Measurements from ENCODE around the gene PANX2. TPM values are rescaled to one million over a fixed set of nuclear protein-coding genes. Genes with fewer than 3 reads are reported as not detected.
A peak's percentile ranks its signal among the peaks of the same experiment; 100 is the strongest.

PANX2 gene
- total RNA-seq, 8 experiments from 2014 or later = 0.97 to 4.7 (median 1.9) TPM

- Histone ChIP-seq H3K27ac (no peak overlapping the region), H3K4me1 (replicated peaks in 1 of 2) (peaks cover 5 to 17% of the 10 kb centered on the region in 2 donors), H3K4me3 (no peak overlapping the region)
- in situ Hi-C loops (cut with MboI; ENCODE audit: low pct_unique_long_range_greater_than_20kb in 2 of 9, low sequenced_read_pairs in 9 of 9, unreplicated experiment in 9 of 9) = loop anchor here in 2 of 9 experiments (25.0 kb wide), 1 partner anchor 255 kb away; no protein-coding TSS in a partner anchor
- ATAC-seq (replicated peaks in 6 of 8) = no peak
- 70 to 100% (median 100%) methylated on average over 1 to 6 of the region's 25 CpGs; no CpG with 5 or more reads in 4 of the 10 experiments for WGBS, 10 experiments
Observed at GRCh38 chr22:50192436-50193204, 22.1 kb downstream of the PANX2 start.

GRCh38 chr22:50193621-50194020, 23.1 kb downstream of the PANX2 start:
- no peak overlapping the region for H3K27ac ChIP-seq
- in situ Hi-C loops (cut with MboI; ENCODE audit: low pct_unique_long_range_greater_than_20kb in 2 of 9, low sequenced_read_pairs in 9 of 9, unreplicated experiment in 9 of 9) = loop anchor here in 2 of 9 experiments (25.0 kb wide), 1 partner anchor 256 kb away; no protein-coding TSS in a partner anchor
- no peak overlapping the region for H3K4me3 ChIP-seq
- H3K4me1 ChIP-seq (replicated peaks in 1 of 2) = peaks cover 5 to 17% of the 10 kb centered on the region in 2 donors
- no peak for ATAC-seq (replicated peaks in 6 of 8)
- no CpG with 5 or more reads among the region's 8 CpGs for WGBS, 10 experiments

GRCh38 chr22:50194037-50194805, 23.7 kb downstream of the PANX2 start:
- in situ Hi-C loops (cut with MboI; ENCODE audit: low pct_unique_long_range_greater_than_20kb in 2 of 9, low sequenced_read_pairs in 9 of 9, unreplicated experiment in 9 of 9) = loop anchor here in 2 of 9 experiments (25.0 kb wide), 1 partner anchor 257 kb away; no protein-coding TSS in a partner anchor
- no peak for ATAC-seq (replicated peaks in 6 of 8)
- no peak overlapping the region for H3K4me3 ChIP-seq
- H3K4me1 ChIP-seq (replicated peaks in 1 of 2) = peaks cover 5 to 17% of the 10 kb centered on the region in 2 donors
- WGBS, 10 experiments = 87 to 100% (median 90%) methylated on average over 2 to 13 of the region's 44 CpGs; no CpG with 5 or more reads in 5 of the 10 experiments
- no peak overlapping the region for H3K27ac ChIP-seq

DNA sequence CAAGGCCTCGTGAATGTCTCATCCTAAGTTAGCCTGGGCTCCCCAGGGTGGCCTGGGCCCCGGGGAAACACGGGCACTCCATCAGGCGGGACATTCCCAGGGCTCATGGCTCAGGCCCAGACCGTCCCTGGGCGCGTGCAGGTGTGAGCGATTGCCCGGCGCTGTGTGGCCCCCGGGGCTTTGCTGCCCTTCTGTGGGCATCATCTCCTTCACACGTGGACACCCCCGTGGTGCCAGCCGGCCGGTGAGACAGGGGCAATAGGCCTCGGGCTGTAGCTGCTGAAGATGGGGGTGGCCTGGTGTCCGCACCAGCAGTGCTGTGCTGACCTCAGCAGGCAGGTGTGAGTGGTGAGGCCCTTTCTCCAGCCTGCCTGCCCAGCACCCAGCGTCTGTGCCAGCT, 25.7 kb downstream of the PANX2 start:
- WGBS, 10 experiments = 94% methylated on average over 8 of the region's 18 CpGs; no CpG with 5 or more reads in 9 of the 10 experiments
- H3K27ac ChIP-seq = no peak overlapping the region
- H3K4me3 ChIP-seq = no peak overlapping the region
- in situ Hi-C loops (cut with MboI; ENCODE audit: low pct_unique_long_range_greater_than_20kb in 2 of 9, low sequenced_read_pairs in 9 of 9, unreplicated experiment in 9 of 9) = loop anchor here in 2 of 9 experiments (25.0 kb wide), 1 partner anchor 259 kb away; no protein-coding TSS in a partner anchor
- peaks cover 6% of the 10 kb centered on the region in 2 donors for H3K4me1 ChIP-seq (replicated peaks in 1 of 2)
- no peak for ATAC-seq (replicated peaks in 6 of 8)

DNA sequence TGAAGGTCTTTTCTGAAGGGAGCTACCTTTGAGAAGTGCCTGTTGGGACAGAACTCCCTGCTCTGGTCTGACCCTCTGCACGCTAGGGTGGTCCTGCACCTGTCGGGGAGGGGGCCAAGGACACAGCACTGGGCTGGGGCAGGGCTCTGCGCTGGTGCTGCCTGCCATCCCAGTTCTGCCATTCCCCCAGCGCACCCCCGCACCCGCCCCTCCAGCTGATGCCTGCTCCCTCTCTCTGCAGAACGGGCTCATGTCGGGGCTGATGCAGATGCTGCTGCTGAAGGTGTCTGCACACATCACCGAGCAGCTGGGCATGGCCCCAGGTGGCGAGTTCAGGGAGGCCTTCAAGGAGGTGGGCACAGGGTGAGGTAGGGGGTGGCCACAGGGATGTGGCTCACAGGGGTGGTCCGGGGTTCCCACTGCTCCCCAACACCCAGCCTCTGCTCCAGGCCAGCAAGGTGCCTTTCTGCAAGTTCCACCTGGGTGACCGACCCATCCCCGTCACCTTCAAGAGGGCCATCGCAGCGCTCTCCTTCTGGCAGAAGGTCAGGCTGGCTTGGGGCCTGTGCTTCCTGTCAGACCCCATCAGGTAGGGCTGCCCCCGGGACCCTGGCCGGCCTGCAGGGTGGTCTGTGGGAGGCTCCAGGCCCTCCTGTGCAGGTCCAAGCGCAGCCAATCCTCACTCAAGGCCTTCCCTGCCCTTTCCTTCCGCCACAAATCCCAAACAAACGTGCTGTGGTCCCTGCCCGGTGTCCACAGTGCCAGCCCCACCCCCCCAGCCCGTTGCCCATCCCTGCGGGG, 26.7 kb downstream of the PANX2 start:
- ATAC-seq (replicated peaks in 6 of 8) = no peak
- in situ Hi-C loops (cut with MboI; ENCODE audit: low pct_unique_long_range_greater_than_20kb in 2 of 9, low sequenced_read_pairs in 9 of 9, unreplicated experiment in 9 of 9) = loop anchor here in 2 of 9 experiments (25.0 kb wide), 1 partner anchor 260 kb away; no protein-coding TSS in a partner anchor
- Histone ChIP-seq H3K27ac (no peak overlapping the region), H3K4me1 (replicated peaks in 1 of 2) (peaks cover 3 to 8% of the 10 kb centered on the region in 2 donors), H3K4me3 (no peak overlapping the region)
- WGBS, 10 experiments = 83 to 100% (median 100%) methylated on average over 1 to 8 of the region's 23 CpGs; no CpG with 5 or more reads in 5 of the 10 experiments

- no peak for ATAC-seq (replicated peaks in 6 of 8)
- Histone ChIP-seq H3K4me1 (replicated peaks in 1 of 2) (peaks cover 3 to 13% of the 10 kb centered on the region in 2 donors), H3K4me3 (no peak overlapping the region), H3K27ac (no peak overlapping the region)
- in situ Hi-C loops (cut with MboI; ENCODE audit: low pct_unique_long_range_greater_than_20kb in 2 of 9, low sequenced_read_pairs in 9 of 9, unreplicated experiment in 9 of 9) = loop anchor here in 2 of 9 experiments (25.0 kb wide), 1 partner anchor 261 kb away; no protein-coding TSS in a partner anchor
- WGBS, 10 experiments = 97 to 100% methylated on average over 6 to 8 of the region's 61 CpGs; no CpG with 5 or more reads in 8 of the 10 experiments
Observed at GRCh38 chr22:50197856-50198623, 27.5 kb downstream of the PANX2 start.

DNA sequence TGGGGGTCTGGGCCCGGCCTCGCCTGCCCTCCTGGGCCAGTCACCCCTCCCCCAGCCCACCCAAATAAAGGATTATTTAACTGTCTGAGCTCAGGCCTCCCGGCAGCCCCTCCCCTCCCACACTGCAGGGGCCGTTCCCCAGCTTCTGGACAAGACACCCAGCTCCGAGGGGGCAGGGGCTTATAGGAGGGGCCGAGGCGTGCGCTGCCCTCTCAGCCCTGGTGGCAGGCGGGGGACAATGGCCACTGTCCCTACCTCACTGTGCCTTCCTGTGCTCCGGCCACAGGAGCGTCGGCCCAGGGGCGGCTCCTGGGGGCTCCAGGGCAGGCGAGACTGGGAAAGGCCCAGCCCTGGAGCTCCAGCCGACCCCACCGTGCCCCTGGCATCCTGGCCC, 28.1 kb downstream of the PANX2 start:
- no peak for ATAC-seq (replicated peaks in 6 of 8)
- H3K27ac ChIP-seq = no peak overlapping the region
- no peak overlapping the region for H3K4me3 ChIP-seq
- 83 to 100% (median 97%) methylated on average over 1 to 6 of the region's 16 CpGs; no CpG with 5 or more reads in 7 of the 10 experiments for WGBS, 10 experiments
- in situ Hi-C loops (cut with MboI; ENCODE audit: low pct_unique_long_range_greater_than_20kb in 2 of 9, low sequenced_read_pairs in 9 of 9, unreplicated experiment in 9 of 9) = loop anchor here in 2 of 9 experiments (25.0 kb wide), 1 partner anchor 261 kb away; no protein-coding TSS in a partner anchor
- H3K4me1 ChIP-seq (replicated peaks in 1 of 2) = peaks cover 3 to 13% of the 10 kb centered on the region in 2 donors

GRCh38 chr22:50199251-50199721, 28.8 kb downstream of the PANX2 start:
- in situ Hi-C loops (cut with MboI; ENCODE audit: low pct_unique_long_range_greater_than_20kb in 2 of 9, low sequenced_read_pairs in 9 of 9, unreplicated experiment in 9 of 9) = loop anchor here in 2 of 9 experiments (25.0 kb wide), 1 partner anchor 262 kb away; no protein-coding TSS in a partner anchor
- Histone ChIP-seq H3K27ac (peak overlapping the region in 1 of 2 donors; percentile 88), H3K4me1 (replicated peaks in 1 of 2) (peaks cover 3 to 13% of the 10 kb centered on the region in 2 donors), H3K4me3 (peak overlapping the region; percentile 74 to 99 (median 94))
- 69 to 100% (median 86%) methylated on average over 2 to 8 of the region's 18 CpGs; no CpG with 5 or more reads in 5 of the 10 experiments for WGBS, 10 experiments
- no peak for ATAC-seq (replicated peaks in 6 of 8)

DNA sequence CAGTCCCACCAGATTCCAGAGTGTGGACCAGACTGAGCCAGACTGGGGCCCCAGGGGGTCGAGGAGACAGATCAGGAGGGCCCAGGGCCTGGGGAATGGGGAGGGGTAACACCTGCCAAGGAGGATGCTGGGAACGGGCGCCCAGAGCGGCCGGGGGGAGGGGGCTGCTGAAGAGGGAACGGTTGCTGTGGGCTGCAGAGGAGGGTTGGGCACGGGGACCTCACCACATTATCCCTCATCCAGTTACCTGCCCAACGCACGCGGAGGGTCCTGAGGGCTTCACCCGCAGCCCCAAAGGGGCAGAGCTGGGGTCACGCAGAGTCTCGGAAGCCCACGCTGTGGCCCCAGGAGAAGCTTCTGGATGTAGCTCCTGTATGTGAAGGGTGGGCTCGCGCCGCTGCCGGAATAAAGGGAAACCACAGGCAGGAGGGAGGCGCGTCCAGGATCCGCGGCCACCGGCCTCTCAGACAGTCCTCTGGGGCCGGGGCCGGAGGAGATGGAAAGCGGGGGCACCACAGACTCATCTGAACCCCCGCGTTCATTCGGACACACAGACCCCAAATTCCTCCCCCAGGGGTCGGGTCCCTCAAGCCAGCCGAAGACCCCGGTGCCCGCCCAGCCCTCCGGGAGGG, 29.4 kb downstream of the PANX2 start:
- ATAC-seq (replicated peaks in 6 of 8) = peak; percentile 9 to 31 (median 16)
- H3K4me1 ChIP-seq (replicated peaks in 1 of 2) = peaks cover 3 to 13% of the 10 kb centered on the region in 2 donors
- H3K27ac ChIP-seq = peak overlapping the region; percentile 88 to 90
- in situ Hi-C loops (cut with MboI; ENCODE audit: low pct_unique_long_range_greater_than_20kb in 2 of 9, low sequenced_read_pairs in 9 of 9, unreplicated experiment in 9 of 9) = loop anchor here in 3 of 9 experiments (10.0 to 25.0 kb wide), 2 partner anchors 55 to 263 kb away; no protein-coding TSS in a partner anchor
- WGBS, 10 experiments = 5 to 12% (median 5%) methylated on average over 4 to 5 of the region's 34 CpGs; no CpG with 5 or more reads in 7 of the 10 experiments
- peak overlapping the region; percentile 74 to 99 (median 94) for H3K4me3 ChIP-seq

GRCh38 chr22:50200461-50201190, 30.1 kb downstream of the PANX2 start, which contains the start of gene SELENOO:
Gene SELENOO (plus strand): TSS chr22:50201011. CDS start chr22:50201037, 26 bp downstream.
- in situ Hi-C loops (cut with MboI; ENCODE audit: low pct_unique_long_range_greater_than_20kb in 2 of 9, low sequenced_read_pairs in 9 of 9, unreplicated experiment in 9 of 9) = loop anchor here in 1 of 9 experiments (10.0 kb wide), 1 partner anchor 56 kb away; no protein-coding TSS in a partner anchor
- Histone ChIP-seq H3K4me1 (replicated peaks in 1 of 2) (peaks cover 3 to 13% of the 10 kb centered on the region in 2 donors), H3K27ac (peak within 1 kb of the TSS; percentile 88 to 90), H3K4me3 (peak within 1 kb of the TSS; percentile 74 to 99 (median 94))
- peak; percentile 80 to 92 (median 88) for ATAC-seq (replicated peaks in 6 of 8)
- WGBS, 10 experiments = 13% methylated on average over 9 of the region's 105 CpGs; no CpG with 5 or more reads in 9 of the 10 experiments

Data from motor neuron (in vitro differentiated cells).